Stimulated activated naive CD4-positive, alpha-beta T cell (primary cell): ENCODE results near the gene RILPL2.
"Not testable (repeated sequence)": the region's sequence is repeated elsewhere in the genome, so short reads cannot be mapped to it uniquely, and the experiment has no call there.

ENCODE experiments used
- DNase-seq, 6 experiments: peaks; one replicate each; lab custom pipeline; 2025; lab: John Stamatoyannopoulos, UW

The RILPL2 gene

DNA sequence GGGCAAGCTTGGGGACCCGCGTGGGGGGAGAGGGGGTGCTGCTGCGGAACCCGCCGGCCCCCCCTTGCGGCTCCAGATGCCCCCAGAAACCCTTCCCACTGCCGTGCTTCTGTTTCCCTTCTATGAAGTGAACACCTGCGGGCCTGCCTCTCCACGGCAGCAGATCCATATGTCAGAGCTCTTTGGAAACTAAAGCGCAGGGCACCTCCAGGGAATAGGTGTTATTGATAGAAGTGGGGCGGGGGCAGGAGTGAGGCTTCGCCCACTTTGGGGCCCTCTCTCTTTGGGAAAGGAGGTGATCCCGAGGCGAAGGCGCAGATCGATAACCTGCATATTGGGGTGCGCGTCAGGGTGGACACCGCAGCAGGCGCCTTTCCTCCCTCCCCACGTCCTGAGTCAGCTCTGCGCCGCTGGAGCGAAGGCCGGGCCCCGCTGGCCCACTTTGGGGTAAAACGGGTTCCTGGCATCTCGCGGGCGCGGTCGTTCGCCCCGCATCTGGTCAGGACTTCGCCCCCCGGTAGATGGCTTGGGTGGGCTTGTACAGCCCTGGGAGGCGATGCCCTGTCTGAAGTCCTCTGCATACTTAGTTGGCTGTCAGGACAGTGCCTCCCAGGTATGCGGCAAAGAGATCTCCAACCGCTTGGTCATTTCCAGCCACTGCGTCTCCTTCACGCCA is 52.0 kb downstream of the RILPL2 start:
- no peak for DNase-seq

DNA sequence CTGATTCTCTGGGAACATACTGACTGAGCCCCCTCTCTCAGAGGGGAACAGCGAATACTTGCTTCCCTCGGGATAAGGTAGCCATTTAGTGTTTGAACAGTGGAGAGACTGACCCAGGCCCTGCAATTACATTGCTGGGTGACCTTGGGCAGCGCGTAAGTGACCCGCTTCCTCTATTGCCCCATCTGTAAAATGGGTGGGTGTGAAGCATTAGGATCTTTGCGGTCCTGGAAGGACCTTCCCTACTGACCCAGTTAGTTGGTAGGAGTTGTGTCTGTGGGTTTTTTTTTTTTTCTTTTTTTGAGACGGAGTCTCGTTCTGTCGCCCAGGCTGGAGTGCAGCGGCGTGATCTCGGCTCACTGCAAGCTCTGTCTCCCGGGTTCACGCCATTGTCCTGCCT is 53.8 kb downstream of the RILPL2 start:
- no peak for DNase-seq

DNA sequence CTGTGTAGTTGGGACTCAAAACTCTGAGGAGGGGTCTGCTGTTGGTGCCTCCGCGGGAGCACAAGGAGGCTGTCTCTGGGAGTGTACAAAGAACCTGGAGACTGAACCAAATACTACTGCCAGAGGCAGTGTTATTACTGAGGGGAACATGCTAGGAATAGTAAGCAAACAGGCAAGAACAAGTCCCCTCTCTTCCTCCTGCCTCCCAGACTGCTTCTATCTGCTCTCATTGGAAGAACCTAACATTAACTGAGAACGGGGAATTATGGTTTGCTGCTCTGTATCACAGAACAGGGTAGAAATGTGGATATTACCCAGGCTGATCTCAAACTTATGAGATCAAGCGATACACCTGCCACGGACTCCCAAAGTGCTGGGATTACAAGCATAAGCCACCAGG is 57.1 kb downstream of the RILPL2 start:
- DNase-seq, result no peak

DNA sequence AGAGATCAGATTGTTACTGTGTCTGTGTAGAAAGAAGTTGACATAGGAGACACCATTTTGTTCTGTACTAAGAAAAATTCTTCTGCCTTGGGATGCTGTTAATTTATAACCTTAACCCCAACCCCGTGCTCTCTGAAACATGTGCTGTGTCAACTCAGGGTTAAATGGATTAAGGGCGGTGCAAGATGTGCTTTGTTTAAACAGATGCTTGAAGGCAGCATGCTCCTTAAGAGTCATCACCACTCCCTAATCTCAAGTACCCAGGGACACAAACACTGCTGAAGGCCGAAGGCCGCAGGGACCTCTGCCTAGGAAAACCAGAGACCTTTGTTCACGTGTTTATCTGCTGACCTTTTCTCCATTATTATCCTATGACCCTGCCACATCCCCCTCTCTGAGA is 64.1 kb downstream of the RILPL2 start:
- not testable (repeated sequence) for DNase-seq

DNA sequence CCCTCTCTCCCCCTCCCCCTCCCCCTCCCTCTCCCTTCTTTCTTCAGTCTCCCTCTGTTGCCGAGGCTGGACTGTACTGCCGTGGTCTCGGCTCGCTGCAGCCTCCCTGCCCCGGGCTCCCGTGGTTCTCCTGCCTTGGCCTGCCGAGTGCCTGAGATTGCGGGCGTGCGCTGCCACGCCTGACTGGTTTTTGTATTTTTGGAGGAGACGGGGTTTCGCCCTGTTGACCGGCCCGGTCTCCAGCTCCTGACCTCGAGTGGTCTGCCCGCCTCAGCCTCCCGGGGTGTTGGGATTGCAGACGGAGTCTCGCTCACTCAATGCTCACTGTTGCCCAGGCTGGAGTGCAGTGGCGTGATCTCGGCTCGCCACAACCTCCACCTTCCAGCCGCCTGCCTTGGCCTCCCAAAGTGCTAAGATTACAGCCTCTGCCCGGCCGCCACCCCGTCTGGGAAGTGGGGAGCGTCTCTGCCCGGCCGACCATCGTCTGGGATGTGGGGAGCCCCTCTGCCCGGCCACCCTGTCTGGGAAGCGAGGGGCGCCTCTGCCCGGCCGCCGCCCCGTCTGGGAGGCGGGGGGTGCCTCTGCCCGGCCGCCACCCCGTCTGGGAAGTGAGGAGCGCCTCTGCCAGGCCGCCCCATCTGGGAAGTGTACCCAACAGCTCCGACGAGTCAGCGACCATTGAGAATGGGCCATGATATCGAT is 64.7 kb downstream of the RILPL2 start:
- not testable (repeated sequence) for DNase-seq

DNA sequence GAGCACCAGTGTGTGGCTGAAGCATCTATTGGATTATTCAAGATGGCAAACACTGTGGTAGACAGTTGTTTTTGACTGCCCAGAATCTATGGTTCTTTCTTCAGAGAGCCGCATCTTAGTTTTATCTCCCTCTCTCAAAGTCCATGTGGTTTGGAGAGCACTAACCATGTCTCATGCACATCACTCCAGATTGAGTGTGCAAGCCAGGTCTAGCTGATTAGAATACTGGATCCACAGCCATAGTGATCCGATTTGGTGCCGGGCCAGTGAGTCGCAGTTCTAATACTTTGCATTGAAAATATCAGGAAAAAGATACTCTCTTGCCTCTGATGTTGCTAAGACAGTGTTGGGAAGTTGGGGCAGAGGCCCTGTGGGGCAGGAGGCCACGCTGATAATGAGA is 67.3 kb downstream of the RILPL2 start:
- no peak for DNase-seq

DNA sequence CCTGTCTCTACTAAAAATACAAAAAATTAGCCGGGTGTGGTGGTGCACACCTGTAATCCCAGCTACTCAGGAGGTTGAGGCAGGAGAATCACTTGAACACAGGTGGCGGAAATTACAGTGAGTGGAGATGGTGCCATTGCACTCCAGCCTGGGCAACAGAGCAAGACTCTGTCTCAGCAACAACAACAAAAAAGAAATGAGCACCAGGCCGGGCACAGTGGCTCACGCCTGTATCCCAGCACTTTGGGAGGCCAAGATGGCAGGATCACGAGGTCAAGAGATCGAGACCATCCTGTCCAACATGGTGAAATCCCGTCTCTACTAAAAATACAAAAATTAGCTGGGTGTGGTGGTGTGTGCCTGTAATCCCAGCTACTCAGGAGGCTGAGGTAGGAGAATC is 68.1 kb downstream of the RILPL2 start:
- not testable (repeated sequence) for DNase-seq

DNA sequence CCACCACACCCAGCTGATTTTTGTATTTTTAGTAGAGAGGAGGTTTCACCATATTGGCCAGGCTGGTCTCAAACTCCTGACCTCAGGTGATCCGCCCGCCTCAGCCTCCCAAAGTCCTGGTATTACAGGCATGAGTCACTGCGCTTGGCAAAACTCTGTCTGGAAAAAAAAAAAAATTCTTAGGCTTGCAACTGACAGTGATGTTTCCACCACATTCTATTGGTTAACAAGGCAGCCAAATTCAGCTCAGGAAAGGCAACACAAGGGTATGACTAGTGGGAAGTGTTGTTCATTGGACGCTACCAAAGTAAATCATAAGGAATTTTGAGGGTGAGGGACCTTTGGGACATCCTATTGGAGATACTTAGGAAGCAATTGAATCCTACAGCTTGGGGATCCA is 69.0 kb downstream of the RILPL2 start:
- no peak for DNase-seq
